Fibroblast of pulmonary artery (primary cell): Measurements from ENCODE around the gene MYH6.

Experiments used
- DNase-seq: peaks from one replicate; pipeline ENCODE4 v3.0.0-alpha.2; 2010; ENCODE audit warnings: low read depth
- H3K4me3 ChIP-seq: replicated peaks from 2 replicates; pipeline ENCODE4 v1.5.1; 2011; ENCODE audit warnings: low read depth, mild to moderate bottlenecking, control low read depth, low read length, moderate library complexity
- TF ChIP-seq, protein P1 (sequence below): IDR thresholded peaks from 2 replicates; pipeline ENCODE4 v1.5.1; 2011; ENCODE audit warnings: mild to moderate bottlenecking, control low read depth, low read length, inconsistent platforms; ENCODE audit errors: missing control alignments

MYH6 gene

DNA sequence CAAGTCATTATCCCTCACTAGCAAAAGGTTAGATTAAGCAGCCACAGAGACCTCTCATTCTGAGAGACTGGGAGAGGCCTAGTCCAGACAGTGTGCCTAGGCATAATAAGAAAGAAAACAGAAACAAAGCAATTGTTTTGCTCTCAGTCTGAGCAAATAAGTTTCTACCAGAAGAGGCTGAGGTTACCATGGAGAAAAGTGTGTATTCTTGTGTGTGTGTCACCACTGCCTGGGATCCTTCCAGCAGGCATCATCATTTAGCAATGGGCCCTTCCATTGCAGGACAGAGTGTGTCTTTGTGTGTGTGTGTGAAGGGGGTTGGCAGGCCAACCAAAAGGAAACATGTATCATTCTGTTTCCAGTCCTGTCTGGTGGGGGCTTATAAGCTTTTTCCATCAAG is 46.8 kb downstream of the MYH6 start:
- no peak overlapping the region for H3K4me3 ChIP-seq
- TF ChIP-seq, protein P1, sequence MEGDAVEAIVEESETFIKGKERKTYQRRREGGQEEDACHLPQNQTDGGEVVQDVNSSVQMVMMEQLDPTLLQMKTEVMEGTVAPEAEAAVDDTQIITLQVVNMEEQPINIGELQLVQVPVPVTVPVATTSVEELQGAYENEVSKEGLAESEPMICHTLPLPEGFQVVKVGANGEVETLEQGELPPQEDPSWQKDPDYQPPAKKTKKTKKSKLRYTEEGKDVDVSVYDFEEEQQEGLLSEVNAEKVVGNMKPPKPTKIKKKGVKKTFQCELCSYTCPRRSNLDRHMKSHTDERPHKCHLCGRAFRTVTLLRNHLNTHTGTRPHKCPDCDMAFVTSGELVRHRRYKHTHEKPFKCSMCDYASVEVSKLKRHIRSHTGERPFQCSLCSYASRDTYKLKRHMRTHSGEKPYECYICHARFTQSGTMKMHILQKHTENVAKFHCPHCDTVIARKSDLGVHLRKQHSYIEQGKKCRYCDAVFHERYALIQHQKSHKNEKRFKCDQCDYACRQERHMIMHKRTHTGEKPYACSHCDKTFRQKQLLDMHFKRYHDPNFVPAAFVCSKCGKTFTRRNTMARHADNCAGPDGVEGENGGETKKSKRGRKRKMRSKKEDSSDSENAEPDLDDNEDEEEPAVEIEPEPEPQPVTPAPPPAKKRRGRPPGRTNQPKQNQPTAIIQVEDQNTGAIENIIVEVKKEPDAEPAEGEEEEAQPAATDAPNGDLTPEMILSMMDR = no peak
- DNase-seq = peak; percentile 46

DNA sequence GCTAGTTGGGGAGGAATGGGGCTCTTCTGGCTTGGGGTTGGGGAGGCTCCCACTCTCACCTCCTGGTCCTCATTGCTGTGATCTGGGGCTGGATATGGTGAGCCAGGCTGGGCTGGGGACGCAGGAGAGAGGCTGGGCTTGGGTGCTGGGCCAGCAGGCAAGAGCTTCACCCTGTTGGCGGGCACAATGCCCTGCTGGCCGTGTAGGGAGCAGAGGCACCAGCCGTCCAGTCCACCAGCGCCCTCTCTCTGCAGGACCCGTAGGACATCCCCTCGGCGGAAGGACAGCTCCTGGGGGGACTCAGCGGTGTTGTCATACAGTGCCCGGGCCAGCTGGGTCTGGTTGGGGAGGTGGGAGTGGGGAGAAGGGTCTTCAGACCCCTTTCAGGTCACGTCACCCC is 47.6 kb downstream of the MYH6 start:
- DNase-seq = no peak
- no peak overlapping the region for H3K4me3 ChIP-seq
- TF ChIP-seq, protein P1 = no peak

DNA sequence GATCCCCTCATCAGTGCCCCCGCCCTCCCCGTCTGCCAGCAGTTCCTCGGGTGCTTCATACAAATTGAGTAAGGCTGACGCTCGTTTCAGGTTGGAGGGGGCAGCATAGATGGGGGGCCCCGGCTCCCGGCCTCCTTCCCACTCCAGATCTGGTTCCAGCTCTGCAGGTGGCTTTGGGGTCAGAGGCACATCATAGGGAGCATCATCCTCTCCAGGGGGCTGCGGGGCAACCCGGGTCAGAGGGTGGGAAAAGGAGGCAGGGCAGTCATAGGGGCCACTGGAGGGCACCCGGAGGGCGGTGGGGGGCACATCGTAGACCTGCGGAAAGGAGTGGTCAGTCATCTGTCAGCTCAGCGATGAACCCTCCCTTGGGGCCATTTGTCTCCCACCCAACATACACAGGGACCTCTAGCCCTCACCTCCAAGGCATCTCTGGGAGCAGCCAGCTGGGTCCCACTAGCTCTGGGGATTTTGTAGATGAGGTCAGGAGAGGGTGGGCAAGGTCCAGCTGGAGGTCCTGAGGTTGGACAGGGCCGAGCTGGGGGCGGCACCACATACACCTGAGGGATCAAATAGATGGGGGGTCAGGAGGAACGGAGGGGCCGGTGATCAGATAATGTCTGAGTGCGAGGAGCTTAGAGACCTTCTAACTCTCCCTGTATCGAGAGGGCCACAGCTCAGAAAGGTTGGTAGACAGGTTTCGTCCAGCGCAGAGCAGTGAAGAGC is 48.2 kb downstream of the MYH6 start:
- no peak for DNase-seq
- H3K4me3 ChIP-seq = no peak overlapping the region
- TF ChIP-seq, protein P1 = no peak

DNA sequence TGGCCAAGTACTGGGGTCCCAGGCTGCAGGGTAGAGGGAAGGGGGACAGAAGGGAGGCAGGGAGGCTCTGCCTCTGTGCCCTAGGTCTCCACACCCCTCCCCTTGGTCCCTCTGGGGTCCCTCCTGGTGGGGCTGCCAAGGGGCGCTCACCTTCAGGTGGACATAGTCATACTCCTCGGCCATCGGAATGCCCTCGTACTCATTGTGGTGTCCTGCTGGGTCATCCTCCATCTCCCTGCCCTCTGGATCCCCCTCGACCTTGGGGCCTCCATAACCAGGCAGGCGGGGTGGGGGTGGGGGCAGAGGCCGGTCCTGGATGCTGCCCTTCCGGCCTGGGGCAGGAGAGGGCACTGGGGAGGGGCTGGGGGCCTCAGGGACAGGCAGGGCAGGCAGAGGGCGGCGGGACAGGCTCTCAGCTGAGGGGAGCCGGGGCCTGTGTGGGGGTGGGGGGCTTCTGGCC is 48.9 kb downstream of the MYH6 start:
- no peak for DNase-seq
- TF ChIP-seq, protein P1 = no peak
- no peak overlapping the region for H3K4me3 ChIP-seq

DNA sequence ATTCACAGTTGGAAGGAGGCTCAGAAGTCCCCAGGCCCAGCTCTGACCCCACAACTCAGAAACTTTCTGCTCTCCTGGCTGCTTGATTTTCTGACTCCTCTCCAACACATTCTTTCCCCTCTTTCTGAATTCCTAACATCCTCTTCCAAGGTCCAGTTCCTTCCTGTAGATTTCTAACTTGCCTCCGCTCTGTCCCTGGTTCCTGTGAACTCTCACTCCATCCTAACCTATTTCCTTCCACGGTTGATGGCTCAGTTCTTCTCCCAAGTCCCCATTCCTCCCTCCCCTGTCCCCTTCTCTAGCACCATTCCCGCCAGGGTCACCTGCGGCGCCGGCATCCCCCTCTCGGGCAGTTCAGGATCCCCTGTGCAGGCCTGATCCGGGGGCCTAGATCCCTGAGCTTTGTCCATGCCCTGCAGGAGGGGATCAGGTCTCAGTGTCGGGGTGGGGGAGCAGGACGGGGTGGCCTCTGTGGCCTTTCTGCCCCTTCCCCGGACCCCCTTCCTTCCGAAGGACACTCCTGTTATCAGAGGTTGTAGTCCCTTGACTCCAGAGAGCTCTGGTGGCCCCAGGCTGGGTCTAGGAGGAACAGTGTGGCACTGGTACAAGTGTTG is 49.4 kb downstream of the MYH6 start:
- DNase-seq = no peak
- TF ChIP-seq, protein P1 = no peak
- H3K4me3 ChIP-seq = no peak overlapping the region

DNA sequence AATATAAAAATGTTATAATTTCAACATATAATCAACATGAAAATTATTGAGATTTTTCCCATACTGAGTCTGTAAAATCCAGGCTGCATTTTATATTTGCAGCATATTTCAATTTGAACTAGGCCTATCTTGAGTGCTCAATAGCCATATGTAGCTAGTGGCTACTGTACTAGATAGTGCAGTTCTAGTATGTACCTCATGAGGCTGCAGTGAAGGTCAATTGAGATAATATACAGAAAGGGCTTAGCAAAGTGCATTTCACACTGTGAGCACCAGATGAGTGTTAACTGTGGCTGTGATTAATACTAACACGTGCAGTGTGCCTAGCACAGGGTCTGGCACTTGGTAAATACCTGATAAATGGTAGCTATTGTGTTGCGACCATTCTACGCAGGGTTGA is 50.0 kb downstream of the MYH6 start:
- TF ChIP-seq, protein P1 = no peak
- H3K4me3 ChIP-seq = no peak overlapping the region
- DNase-seq = no peak
